OCI-LY7 (cell line): ENCODE data around the gene CCDC178. TPM values are rescaled to one million over a fixed set of nuclear protein-coding genes. Genes with fewer than 3 reads are reported as not detected.
"Not testable (repeated sequence)": the region's sequence is repeated elsewhere in the genome, so short reads cannot be mapped to it uniquely, and the experiment has no call there.

Experiments
- BruUV-seq: library from RNA; stranded (reverse); fragments of 400-500 nt; replicated peaks from 2 replicates; lab custom pipeline; 2021; lab: Mats Ljungman, UMichigan
- CTCF ChIA-PET: fragments of 300-600 bp; sonication (Branson Sonifier 250); formaldehyde crosslinking; loops from one replicate; lab custom pipeline; 2022; ENCODE audit warnings: antibody characterized with exemption; ENCODE audit not compliant: unreplicated experiment; lab: Charles Lee
- POLR2A ChIA-PET: fragments of 300-600 bp; sonication (Branson Sonifier 250); formaldehyde crosslinking; loops from one replicate; lab custom pipeline; 2022; ENCODE audit warnings: antibody characterized with exemption; lab: Charles Lee
- DNase-seq: peaks from one replicate; pipeline ENCODE4 v3.0.0-alpha.2; 2015; ENCODE audit warnings: low spot score
- H2AFZ ChIP-seq: fragments of 200-600 bp; sonication (generic), shearing (Covaris generic); 2 replicates; pipeline ENCODE4 v1.6.1; 2014; ENCODE audit warnings: mild to moderate bottlenecking, antibody characterized with exemption, low read length, moderate library complexity
- H3K27ac ChIP-seq: fragments of 200-600 bp; sonication (generic); 2 replicates; pipeline ENCODE4 v1.5.1; 2014; ENCODE audit warnings: mixed run types, low read depth, mild to moderate bottlenecking, moderate library complexity, low read length, inconsistent platforms; ENCODE audit not compliant: poor library complexity, severe bottlenecking
- H3K36me3 ChIP-seq: fragments of 200-600 bp; sonication (generic); 2 replicates; pipeline ENCODE4 v1.6.1; 2014; ENCODE audit warnings: mild to moderate bottlenecking, antibody characterized with exemption, low read length, moderate library complexity, mixed read lengths; ENCODE audit not compliant: insufficient read depth
- H3K4me1 ChIP-seq: fragments of 200-600 bp; sonication (generic); 2 replicates; pipeline ENCODE4 v1.5.1; 2014; ENCODE audit warnings: mild to moderate bottlenecking, low read length; ENCODE audit not compliant: insufficient read depth, poor library complexity, severe bottlenecking
- H3K4me2 ChIP-seq: fragments of 200-600 bp; sonication (generic); 2 replicates; pipeline ENCODE4 v1.6.1; 2014; ENCODE audit warnings: mild to moderate bottlenecking, low read length
- H3K4me3 ChIP-seq: fragments of 200-600 bp; sonication (generic); 2 replicates; pipeline ENCODE4 v1.5.1; 2014; ENCODE audit warnings: mild to moderate bottlenecking, low read depth, low read length; ENCODE audit not compliant: poor library complexity, severe bottlenecking
- H3K79me2 ChIP-seq: fragments of 200-600 bp; sonication (generic); 2 replicates; pipeline ENCODE4 v1.6.1; 2016; ENCODE audit warnings: low read depth, mild to moderate bottlenecking, low read length, moderate library complexity, mixed read lengths; ENCODE audit not compliant: insufficient read depth
- H3K9me2 ChIP-seq: fragments of 200-600 bp; sonication (generic); 2 replicates; pipeline ENCODE4 v1.6.1; 2016; ENCODE audit warnings: mild to moderate bottlenecking, low read length, mixed read lengths; ENCODE audit not compliant: insufficient read depth
- H3K9me3 ChIP-seq: fragments of 200-600 bp; sonication (generic); 2 replicates; pipeline ENCODE4 v1.6.1; 2014; ENCODE audit warnings: mild to moderate bottlenecking, mixed run types, low read length, mixed read lengths
- H4K20me1 ChIP-seq: fragments of 200-600 bp; sonication (generic); 2 replicates; pipeline ENCODE4 v1.6.1; 2014; ENCODE audit warnings: mild to moderate bottlenecking, antibody characterized with exemption, low read length, moderate library complexity, mixed read lengths; ENCODE audit not compliant: insufficient read depth
- CTCF ChIP-seq: fragments of 200-600 bp; sonication (generic); conservative IDR thresholded peaks from 2 replicates; pipeline ENCODE4 v1.5.1; 2014; ENCODE audit warnings: mild to moderate bottlenecking, antibody characterized with exemption, low read length, moderate library complexity, mixed read lengths
- EZH2phosphoT487 ChIP-seq: fragments of 200-600 bp; sonication (generic); IDR thresholded peaks from 2 replicates; pipeline ENCODE4 v1.6.1; 2018; ENCODE audit warnings: low read depth, borderline replicate concordance, mild to moderate bottlenecking, mixed run types, antibody characterized with exemption, low read length, moderate library complexity, mixed read lengths
- intact Hi-C: fragments of 100-400 bp; cut with micrococcal nuclease; formaldehyde crosslinking; loops from one replicate; pipeline ENCODE4 v1.10.0; 2022; ENCODE audit not compliant: unreplicated experiment
- total RNA-seq, 2 experiments: library from RNA; depleted of rRNA in 1 of 2; stranded (reverse); fragments of >200 nt in 1 of 2; shearing (Covaris generic) in 1 of 2; gene quantifications; 2 replicates each; pipeline ENCODE4 v1.2.3, GENCODE V29; 2014 to 2022

Gene CCDC178
- total RNA-seq, 2 experiments from 2014 or later: not detected

GRCh38 chr18:33183136-33183535, 257.4 kb downstream of the CCDC178 start:
- no peaks in the 10 kb centered on the region for H3K9me2 ChIP-seq
- H4K20me1 ChIP-seq: no peaks in the 10 kb centered on the region
- no peaks in the 10 kb centered on the region for H3K79me2 ChIP-seq
- no peak overlapping the region for H3K4me3 ChIP-seq
- no peak for TF ChIP-seq EZH2phosphoT487
- no peak for TF ChIP-seq CTCF
- intact Hi-C loops: loop anchor here (5.0 kb wide), 1 partner anchor 471 kb away; no protein-coding TSS in a partner anchor
- no peak overlapping the region for H3K4me2 ChIP-seq
- no peak overlapping the region for H2AFZ ChIP-seq
- CTCF ChIA-PET: no interaction called here
- DNase-seq: no peak
- H3K27ac ChIP-seq: no peak overlapping the region
- POLR2A ChIA-PET: no interaction called here
- no peaks in the 10 kb centered on the region for H3K9me3 ChIP-seq
- H3K4me1 ChIP-seq: no peaks in the 10 kb centered on the region
- H3K36me3 ChIP-seq: no peaks in the 10 kb centered on the region
- BruUV-seq: no TSS peak

GRCh38 chr18:33181016-33181415, 259.5 kb downstream of the CCDC178 start:
- Histone ChIP-seq H3K36me3 (no peaks in the 10 kb centered on the region), H3K9me2 (no peaks in the 10 kb centered on the region), H3K27ac (no peak overlapping the region), H3K9me3 (no peaks in the 10 kb centered on the region), H3K4me2 (no peak overlapping the region), H2AFZ (no peak overlapping the region), H4K20me1 (no peaks in the 10 kb centered on the region), H3K79me2 (no peaks in the 10 kb centered on the region), H3K4me1 (no peaks in the 10 kb centered on the region), H3K4me3 (no peak overlapping the region)
- intact Hi-C loops: loop anchor here (5.0 kb wide), 1 partner anchor 469 kb away; no protein-coding TSS in a partner anchor
- TF ChIP-seq CTCF (no peak), EZH2phosphoT487 (no peak)
- ChIA-PET CTCF (no interaction called here), POLR2A (interaction anchor here (0.7 kb wide), 1 partner anchor 33 kb away, joined by 3 read pairs; no protein-coding TSS in a partner anchor)
- no peak for DNase-seq
- no TSS peak for BruUV-seq

- POLR2A ChIA-PET: no interaction called here
- intact Hi-C loops: no loop called here
- no peak overlapping the region for H3K4me3 ChIP-seq
- H3K36me3 ChIP-seq: no peaks in the 10 kb centered on the region
- DNase-seq: no peak
- no peak overlapping the region for H2AFZ ChIP-seq
- H3K9me2 ChIP-seq: no peaks in the 10 kb centered on the region
- H3K9me3 ChIP-seq: no peaks in the 10 kb centered on the region
- BruUV-seq: no TSS peak
- no peaks in the 10 kb centered on the region for H4K20me1 ChIP-seq
- CTCF ChIA-PET: no interaction called here
- TF ChIP-seq EZH2phosphoT487 (no peak), CTCF (no peak)
- H3K27ac ChIP-seq: no peak overlapping the region
- H3K4me2 ChIP-seq: no peak overlapping the region
- H3K79me2 ChIP-seq: no peaks in the 10 kb centered on the region
- no peaks in the 10 kb centered on the region for H3K4me1 ChIP-seq
These were observed 271.3 kb downstream of the CCDC178 start for GRCh38 chr18:33169218-33169617.

GRCh38 chr18:33164121-33164520, 276.4 kb downstream of the CCDC178 start:
- BruUV-seq, H4K20me1 ChIP-seq, DNase-seq, intact Hi-C loops, H3K4me3 ChIP-seq, H3K4me1 ChIP-seq, H3K4me2 ChIP-seq, CTCF ChIA-PET, H3K79me2 ChIP-seq, H3K9me2 ChIP-seq, H3K36me3 ChIP-seq, H3K9me3 ChIP-seq, POLR2A ChIA-PET, H3K27ac ChIP-seq, H2AFZ ChIP-seq: not testable (repeated sequence)
